ENCODE data around the gene CEP85L.

DNA sequence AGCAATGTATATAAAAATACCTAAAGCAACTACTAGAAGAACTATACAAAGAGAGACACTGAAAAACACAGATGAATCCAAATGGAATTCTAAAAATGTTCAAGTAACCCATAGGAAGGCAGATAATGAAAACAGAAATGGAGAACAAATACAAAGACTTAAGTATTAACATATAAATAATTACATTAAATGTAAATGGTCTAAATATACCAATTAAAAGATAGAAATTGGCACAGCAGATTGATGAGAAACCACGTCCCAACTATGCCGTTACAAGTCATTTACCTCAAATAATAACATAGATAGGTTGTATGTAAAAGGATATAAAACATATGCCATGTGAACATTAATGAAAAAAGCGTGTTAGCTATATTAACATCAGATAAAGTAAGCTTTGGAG, 40.1 kb downstream of the CEP85L start:
- TF ChIP-seq, protein P1, sequence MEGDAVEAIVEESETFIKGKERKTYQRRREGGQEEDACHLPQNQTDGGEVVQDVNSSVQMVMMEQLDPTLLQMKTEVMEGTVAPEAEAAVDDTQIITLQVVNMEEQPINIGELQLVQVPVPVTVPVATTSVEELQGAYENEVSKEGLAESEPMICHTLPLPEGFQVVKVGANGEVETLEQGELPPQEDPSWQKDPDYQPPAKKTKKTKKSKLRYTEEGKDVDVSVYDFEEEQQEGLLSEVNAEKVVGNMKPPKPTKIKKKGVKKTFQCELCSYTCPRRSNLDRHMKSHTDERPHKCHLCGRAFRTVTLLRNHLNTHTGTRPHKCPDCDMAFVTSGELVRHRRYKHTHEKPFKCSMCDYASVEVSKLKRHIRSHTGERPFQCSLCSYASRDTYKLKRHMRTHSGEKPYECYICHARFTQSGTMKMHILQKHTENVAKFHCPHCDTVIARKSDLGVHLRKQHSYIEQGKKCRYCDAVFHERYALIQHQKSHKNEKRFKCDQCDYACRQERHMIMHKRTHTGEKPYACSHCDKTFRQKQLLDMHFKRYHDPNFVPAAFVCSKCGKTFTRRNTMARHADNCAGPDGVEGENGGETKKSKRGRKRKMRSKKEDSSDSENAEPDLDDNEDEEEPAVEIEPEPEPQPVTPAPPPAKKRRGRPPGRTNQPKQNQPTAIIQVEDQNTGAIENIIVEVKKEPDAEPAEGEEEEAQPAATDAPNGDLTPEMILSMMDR (IDR thresholded peaks at IDR 0.05; ENCODE audit: insufficient read depth, low read length, poor library complexity, severe bottlenecking): no peak
- TF ChIP-seq EZH2phosphoT487 (conservative IDR thresholded peaks at IDR 0.05; ENCODE audit: low read length): no peak
